Parathyroid adenoma (tissue), 2 donors: ENCODE results near the gene MYBPC3.

Experiments
- H2AFZ ChIP-seq: fragments of 300-600 bp; sonication (generic); one replicate; pipeline ENCODE4 v1.7.0; 2017; ENCODE audit warnings: antibody characterized with exemption, mild to moderate bottlenecking
- H3K27ac ChIP-seq: fragments of 300-600 bp; sonication (generic); one replicate; pipeline ENCODE4 v1.7.0; 2017
- H3K27me3 ChIP-seq: fragments of 300-600 bp; sonication (generic); one replicate; pipeline ENCODE4 v1.7.0; 2017; ENCODE audit warnings: low read length; ENCODE audit not compliant: control insufficient read depth, insufficient read depth
- H3K36me3 ChIP-seq: fragments of 300-600 bp; sonication (generic); one replicate; pipeline ENCODE4 v1.7.0; 2017; ENCODE audit warnings: low read length; ENCODE audit not compliant: control insufficient read depth, insufficient read depth
- H3K4me1 ChIP-seq: fragments of 300-600 bp; sonication (generic); one replicate; pipeline ENCODE4 v1.7.0; 2017; ENCODE audit warnings: control low read depth
- H3K4me2 ChIP-seq: fragments of 300-600 bp; sonication (generic); one replicate; pipeline ENCODE4 v1.7.0; 2017; ENCODE audit warnings: low read length
- H3K4me3 ChIP-seq: fragments of 300-600 bp; sonication (generic); one replicate; pipeline ENCODE4 v1.7.0; 2017; ENCODE audit warnings: low read depth, low read length
- H3K79me2 ChIP-seq: fragments of 300-600 bp; sonication (generic); one replicate; pipeline ENCODE4 v1.7.0; 2017; ENCODE audit warnings: control low read depth
- H3K9ac ChIP-seq: fragments of 300-600 bp; sonication (generic); one replicate; pipeline ENCODE4 v1.7.0; 2017; ENCODE audit warnings: mild to moderate bottlenecking
- H3K9me3 ChIP-seq: fragments of 300-600 bp; sonication (generic); one replicate; pipeline ENCODE4 v1.7.0; 2017; ENCODE audit warnings: low read length; ENCODE audit not compliant: control insufficient read depth
- TF ChIP-seq, protein P1 (sequence below): fragments of 300-600 bp; sonication (generic); IDR thresholded peaks from one replicate; pipeline ENCODE4 v1.7.0; 2017; ENCODE audit warnings: antibody characterized with exemption, mild to moderate bottlenecking
- donor health status: primary hyperparathyroidism.

The MYBPC3 gene

GRCh38 chr11:47356129-47356997, 3.9 kb upstream of the MYBPC3 start:
- Histone ChIP-seq H3K9ac (no peak overlapping the region), H2AFZ (no peak overlapping the region), H3K4me1 (peaks cover 3% of the 10 kb centered on the region), H3K27ac (no peak overlapping the region), H3K79me2 (no peaks in the 10 kb centered on the region), H3K27me3 (no peaks in the 10 kb centered on the region), H3K36me3 (no peaks in the 10 kb centered on the region), H3K9me3 (no peaks in the 10 kb centered on the region), H3K4me2 (no peak overlapping the region), H3K4me3 (no peak overlapping the region)
- TF ChIP-seq, protein P1, sequence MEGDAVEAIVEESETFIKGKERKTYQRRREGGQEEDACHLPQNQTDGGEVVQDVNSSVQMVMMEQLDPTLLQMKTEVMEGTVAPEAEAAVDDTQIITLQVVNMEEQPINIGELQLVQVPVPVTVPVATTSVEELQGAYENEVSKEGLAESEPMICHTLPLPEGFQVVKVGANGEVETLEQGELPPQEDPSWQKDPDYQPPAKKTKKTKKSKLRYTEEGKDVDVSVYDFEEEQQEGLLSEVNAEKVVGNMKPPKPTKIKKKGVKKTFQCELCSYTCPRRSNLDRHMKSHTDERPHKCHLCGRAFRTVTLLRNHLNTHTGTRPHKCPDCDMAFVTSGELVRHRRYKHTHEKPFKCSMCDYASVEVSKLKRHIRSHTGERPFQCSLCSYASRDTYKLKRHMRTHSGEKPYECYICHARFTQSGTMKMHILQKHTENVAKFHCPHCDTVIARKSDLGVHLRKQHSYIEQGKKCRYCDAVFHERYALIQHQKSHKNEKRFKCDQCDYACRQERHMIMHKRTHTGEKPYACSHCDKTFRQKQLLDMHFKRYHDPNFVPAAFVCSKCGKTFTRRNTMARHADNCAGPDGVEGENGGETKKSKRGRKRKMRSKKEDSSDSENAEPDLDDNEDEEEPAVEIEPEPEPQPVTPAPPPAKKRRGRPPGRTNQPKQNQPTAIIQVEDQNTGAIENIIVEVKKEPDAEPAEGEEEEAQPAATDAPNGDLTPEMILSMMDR = no peak

- TF ChIP-seq, protein P1 = peak; percentile 94
- Histone ChIP-seq H3K36me3 (no peaks in the 10 kb centered on the region), H3K4me1 (peaks cover 8% of the 10 kb centered on the region), H3K27ac (no peak overlapping the region), H3K4me2 (peak overlapping the region; percentile 55), H3K9ac (peak overlapping the region; percentile 14), H3K79me2 (no peaks in the 10 kb centered on the region), H2AFZ (peak overlapping the region; percentile 86), H3K27me3 (no peaks in the 10 kb centered on the region), H3K9me3 (no peaks in the 10 kb centered on the region), H3K4me3 (peak overlapping the region; percentile 40)
Measured at GRCh38 chr11:47355283-47356128, 3.0 kb upstream of the MYBPC3 start.

DNA sequence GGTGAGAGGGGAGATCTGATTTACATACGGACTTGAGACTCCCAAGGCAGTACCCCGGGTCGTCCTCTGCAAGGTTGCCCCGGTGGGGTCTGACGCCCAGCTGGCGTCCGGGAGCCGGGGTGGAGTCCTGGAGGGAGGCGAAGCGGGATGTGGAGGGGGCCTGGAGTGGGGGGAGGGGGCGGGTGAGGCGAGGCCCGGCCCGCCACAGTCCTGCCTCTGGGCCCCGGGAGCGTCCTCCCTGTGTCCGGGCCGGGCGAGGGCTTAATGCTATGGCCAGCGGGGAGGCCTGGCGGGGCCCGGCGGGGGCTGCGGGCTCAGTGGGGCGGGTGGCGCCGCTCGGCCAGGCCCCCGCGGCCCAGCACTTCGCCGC, 2.4 kb upstream of the MYBPC3 start:
- no peaks in the 10 kb centered on the region for H3K27me3 ChIP-seq
- H3K9ac ChIP-seq = peak overlapping the region; percentile 14
- peak overlapping the region; percentile 55 for H3K4me2 ChIP-seq
- no peaks in the 10 kb centered on the region for H3K36me3 ChIP-seq
- H2AFZ ChIP-seq = peak overlapping the region; percentile 86
- H3K9me3 ChIP-seq = no peaks in the 10 kb centered on the region
- H3K4me3 ChIP-seq = peak overlapping the region; percentile 34
- H3K79me2 ChIP-seq = no peaks in the 10 kb centered on the region
- H3K4me1 ChIP-seq = peaks cover 8% of the 10 kb centered on the region
- H3K27ac ChIP-seq = no peak overlapping the region
- TF ChIP-seq, protein P1 = no peak

DNA sequence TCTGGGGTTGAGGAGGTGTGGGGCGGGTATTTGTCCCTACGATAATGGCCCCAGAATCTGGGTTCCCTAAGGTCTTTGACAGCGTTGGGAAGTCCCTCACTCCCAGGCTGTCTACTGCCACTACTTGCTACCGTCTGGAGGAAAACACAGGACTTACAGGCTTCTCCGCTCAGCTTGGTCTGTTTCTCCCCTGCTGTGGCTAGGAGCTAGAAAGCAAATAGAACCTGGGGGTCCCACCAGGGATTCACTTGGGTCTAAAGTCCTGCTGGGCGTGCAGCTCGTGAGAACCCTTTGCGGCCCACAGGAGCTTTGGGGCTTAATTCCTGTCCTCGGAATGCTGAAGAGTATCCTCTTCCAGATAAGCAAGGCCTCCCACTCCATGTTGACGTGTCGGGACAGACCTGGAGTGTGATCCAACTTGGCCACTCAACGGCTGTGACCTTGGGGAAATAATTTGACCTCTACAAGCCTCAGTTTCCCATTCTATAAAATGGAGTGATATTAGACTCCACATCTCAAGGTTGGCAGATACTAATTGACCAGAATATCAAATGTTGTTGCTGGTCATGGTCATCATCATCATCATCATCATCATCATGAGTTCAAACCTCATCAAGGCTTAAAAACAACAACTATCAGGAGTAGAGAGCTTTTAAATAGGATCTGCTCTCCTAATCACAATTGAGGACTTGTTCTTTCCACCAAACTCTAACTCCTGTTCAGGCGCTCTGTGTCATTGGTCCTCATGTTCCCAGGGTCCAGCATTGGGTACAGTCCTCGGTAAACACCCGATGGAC, 1.7 kb upstream of the MYBPC3 start:
- Histone ChIP-seq H3K27me3 (no peaks in the 10 kb centered on the region), H3K4me1 (peaks cover 8% of the 10 kb centered on the region), H3K9ac (no peak overlapping the region), H3K4me2 (peak overlapping the region; percentile 55), H3K27ac (no peak overlapping the region), H3K79me2 (no peaks in the 10 kb centered on the region), H3K4me3 (peak overlapping the region; percentile 34), H3K9me3 (no peaks in the 10 kb centered on the region), H2AFZ (peak overlapping the region; percentile 86), H3K36me3 (no peaks in the 10 kb centered on the region)
- TF ChIP-seq, protein P1 = no peak
